Kidney epithelial cell (primary cell): ENCODE data around the gene CADM2. TPM values are rescaled to one million over a fixed set of nuclear protein-coding genes. Genes with fewer than 3 reads are reported as not detected.

Source experiments
- DNase-seq: peaks from one replicate; pipeline ENCODE4 v3.0.0-alpha.2; 2010; ENCODE audit warnings: low read depth
- H3K27me3 ChIP-seq: 2 replicates; pipeline ENCODE4 v1.6.0; 2011; ENCODE audit warnings: low read length; ENCODE audit not compliant: control insufficient read depth, insufficient read depth
- H3K36me3 ChIP-seq: 2 replicates; pipeline ENCODE4 v1.5.1; 2011; ENCODE audit warnings: low read length; ENCODE audit not compliant: control insufficient read depth, insufficient read depth
- H3K4me3 ChIP-seq: 2 replicates; pipeline ENCODE4 v1.5.1; 2011; ENCODE audit warnings: low read depth, mild to moderate bottlenecking, control low read depth, low read length
- CTCF ChIP-seq: IDR thresholded peaks from 2 replicates; pipeline ENCODE4 v1.5.1; 2011; ENCODE audit warnings: mild to moderate bottlenecking, moderate library complexity, low read length, control low read depth, inconsistent platforms; ENCODE audit not compliant: insufficient read depth, poor library complexity, severe bottlenecking
- total RNA-seq: library from RNA; depleted of rRNA; stranded (reverse); fragments of >200 nt; gene quantifications from 2 replicates; pipeline ENCODE4 v1.2.3, GENCODE V29; 2015

The CADM2 gene
- total RNA-seq, 1 donor from 2014 or later: 0.42 TPM

- DNase-seq: no peak
- no peak for TF ChIP-seq CTCF
- no peaks in the 10 kb centered on the region for H3K36me3 ChIP-seq
- H3K27me3 ChIP-seq: no peaks in the 10 kb centered on the region
- H3K4me3 ChIP-seq: no peak overlapping the region
Observed at GRCh38 chr3:85427467-85427866, 468.7 kb downstream of the CADM2 start.

DNA sequence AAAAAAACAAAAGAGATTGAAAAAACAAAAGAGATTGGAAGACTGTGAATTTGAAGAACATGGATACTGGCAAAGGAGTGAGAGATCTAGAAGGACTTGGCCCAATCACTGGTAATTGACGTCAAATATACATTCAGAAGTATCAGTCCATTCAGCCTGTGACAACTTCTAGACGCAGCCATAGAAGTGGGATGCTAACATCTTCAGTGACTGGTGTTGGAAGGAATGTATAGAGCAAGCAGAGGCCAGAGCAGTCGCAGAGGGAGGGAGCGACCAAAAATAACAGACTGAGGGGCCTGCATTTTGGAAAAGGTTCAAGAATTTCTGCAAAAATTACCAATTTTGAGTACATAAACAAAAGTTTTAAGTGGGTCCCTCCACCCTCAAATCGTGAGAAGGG lies 473.3 kb downstream of the CADM2 start:
- Histone ChIP-seq H3K36me3 (no peaks in the 10 kb centered on the region), H3K4me3 (no peak overlapping the region), H3K27me3 (no peaks in the 10 kb centered on the region)
- TF ChIP-seq CTCF: no peak
- DNase-seq: no peak

- DNase-seq: no peak
- H3K27me3 ChIP-seq: no peaks in the 10 kb centered on the region
- no peak for TF ChIP-seq CTCF
- H3K36me3 ChIP-seq: no peaks in the 10 kb centered on the region
- H3K4me3 ChIP-seq: no peak overlapping the region
Observed at GRCh38 chr3:85433319-85433718, 474.5 kb downstream of the CADM2 start.

GRCh38 chr3:85455561-85456200 lies 496.9 kb downstream of the CADM2 start:
- TF ChIP-seq CTCF: no peak
- no peak for DNase-seq
- Histone ChIP-seq H3K27me3 (no peaks in the 10 kb centered on the region), H3K36me3 (no peaks in the 10 kb centered on the region), H3K4me3 (no peak overlapping the region)

- Histone ChIP-seq H3K4me3 (no peak overlapping the region), H3K27me3 (no peaks in the 10 kb centered on the region), H3K36me3 (no peaks in the 10 kb centered on the region)
- no peak for DNase-seq
- TF ChIP-seq CTCF: no peak
Observed at GRCh38 chr3:85474241-85474640, 515.5 kb downstream of the CADM2 start.

- no peaks in the 10 kb centered on the region for H3K36me3 ChIP-seq
- no peaks in the 10 kb centered on the region for H3K27me3 ChIP-seq
- TF ChIP-seq CTCF: no peak
- H3K4me3 ChIP-seq: no peak overlapping the region
- DNase-seq: no peak
Observed at GRCh38 chr3:85475346-85475745, 516.6 kb downstream of the CADM2 start.
